Breast epithelium (tissue), 4 donors: ENCODE data around the gene MAP3K14. TPM values are rescaled to one million over a fixed set of nuclear protein-coding genes. Genes with fewer than 3 reads are reported as not detected.

Experiments used
- DNase-seq, 2 donors: peaks; one replicate each; pipeline ENCODE4 v3.0.0-alpha.2; 2019; ENCODE audit warnings: low spot score in 2 of 2
- H3K27ac ChIP-seq, 2 donors: fragments of 200-600 bp; sonication (generic) in 1 of 2; one replicate each; pipeline ENCODE4 v1.5.1; 2016 to 2019; ENCODE audit warnings: mild to moderate bottlenecking in 1 of 2
- H3K27me3 ChIP-seq, 2 donors: fragments of 200-600 bp; sonication (generic) in 1 of 2; one replicate each; pipeline versions ENCODE4 v1.5.1 to v1.6.0; 2017 to 2019; ENCODE audit warnings: control low read depth in 1 of 2, mild to moderate bottlenecking in 1 of 2
- H3K36me3 ChIP-seq: fragments of 200-600 bp; one replicate; pipeline ENCODE4 v1.5.1; 2019
- H3K4me1 ChIP-seq, 2 donors: fragments of 200-600 bp; sonication (generic); one replicate each; pipeline ENCODE4 v1.5.1; 2016 to 2019; ENCODE audit warnings: control low read depth in 1 of 2
- H3K4me3 ChIP-seq, 3 donors: fragments of 200-600 bp; sonication (generic); 1 replicate in 2 of 3; 2 replicates in 1 of 3; pipeline ENCODE4 v1.5.1; 2016 to 2019; ENCODE audit warnings: mild to moderate bottlenecking in 3 of 3, moderate library complexity in 2 of 3
- H3K9me3 ChIP-seq, 2 donors: fragments of 200-600 bp; sonication (generic) in 1 of 2; one replicate each; pipeline ENCODE4 v1.5.1; 2016 to 2019; ENCODE audit warnings: control low read depth in 1 of 2
- POLR2A ChIP-seq: fragments of 450-650 bp; IDR thresholded peaks from one replicate; pipeline ENCODE4 v1.6.1; 2016; ENCODE audit warnings: antibody characterized with exemption, mild to moderate bottlenecking, moderate library complexity
- POLR2AphosphoS5 ChIP-seq, 3 donors: sonication (generic); formaldehyde crosslinking; IDR thresholded peaks; one replicate each; pipeline ENCODE4 v1.6.1; 2017; ENCODE audit warnings: antibody characterized with exemption in 3 of 3
- intact Hi-C: fragments of 100-400 bp; cut with DNase I; formaldehyde crosslinking; loops from one replicate; pipeline ENCODE4 v1.15.1; 2023; ENCODE audit warnings: low total_unique reads
- total RNA-seq, 3 donors: library from RNA; depleted of rRNA; stranded (reverse); fragments of >200 nt; gene quantifications; one replicate each; pipeline ENCODE4 v1.1.0, GENCODE V29; 2016
- TF ChIP-seq, protein P1 (sequence below), 3 donors: fragments of 450-650 bp; IDR thresholded peaks; one replicate each; pipeline ENCODE4 v1.5.1; 2016 to 2017; ENCODE audit warnings: antibody characterized with exemption in 3 of 3, mild to moderate bottlenecking in 3 of 3, moderate library complexity in 3 of 3

MAP3K14 gene
- total RNA-seq, 3 donors from 2014 or later = 4.3 to 12.3 (median 6.9) TPM

GRCh38 chr17:45311760-45312476 is 4.9 kb downstream of the MAP3K14 start:
- peak in 1 of 2 donors; percentile 68 for DNase-seq
- H3K4me1 ChIP-seq = peaks cover 18 to 50% of the 10 kb centered on the region in 2 donors
- intact Hi-C loops = no loop called here
- peak overlapping the region; percentile 81 to 97 for H3K27ac ChIP-seq
- TF ChIP-seq POLR2A (no peak), POLR2AphosphoS5 (IDR thresholded peaks at IDR 0.05) (peak in 1 of 3 donors; percentile 19)
- H3K36me3 ChIP-seq = no peaks in the 10 kb centered on the region
- peak overlapping the region in 2 of 3 donors; percentile 16 to 36 for H3K4me3 ChIP-seq
- no peaks in the 10 kb centered on the region for H3K9me3 ChIP-seq
- H3K27me3 ChIP-seq = no peaks in the 10 kb centered on the region

GRCh38 chr17:45311401-45311759 is 5.4 kb downstream of the MAP3K14 start:
- Histone ChIP-seq H3K9me3 (no peaks in the 10 kb centered on the region), H3K27me3 (no peaks in the 10 kb centered on the region), H3K4me1 (peaks cover 18 to 55% of the 10 kb centered on the region in 2 donors), H3K36me3 (no peaks in the 10 kb centered on the region), H3K4me3 (peak overlapping the region in 1 of 3 donors; percentile 36), H3K27ac (peak overlapping the region; percentile 81 to 97)
- intact Hi-C loops = no loop called here
- no peak for DNase-seq
- TF ChIP-seq, protein P1, sequence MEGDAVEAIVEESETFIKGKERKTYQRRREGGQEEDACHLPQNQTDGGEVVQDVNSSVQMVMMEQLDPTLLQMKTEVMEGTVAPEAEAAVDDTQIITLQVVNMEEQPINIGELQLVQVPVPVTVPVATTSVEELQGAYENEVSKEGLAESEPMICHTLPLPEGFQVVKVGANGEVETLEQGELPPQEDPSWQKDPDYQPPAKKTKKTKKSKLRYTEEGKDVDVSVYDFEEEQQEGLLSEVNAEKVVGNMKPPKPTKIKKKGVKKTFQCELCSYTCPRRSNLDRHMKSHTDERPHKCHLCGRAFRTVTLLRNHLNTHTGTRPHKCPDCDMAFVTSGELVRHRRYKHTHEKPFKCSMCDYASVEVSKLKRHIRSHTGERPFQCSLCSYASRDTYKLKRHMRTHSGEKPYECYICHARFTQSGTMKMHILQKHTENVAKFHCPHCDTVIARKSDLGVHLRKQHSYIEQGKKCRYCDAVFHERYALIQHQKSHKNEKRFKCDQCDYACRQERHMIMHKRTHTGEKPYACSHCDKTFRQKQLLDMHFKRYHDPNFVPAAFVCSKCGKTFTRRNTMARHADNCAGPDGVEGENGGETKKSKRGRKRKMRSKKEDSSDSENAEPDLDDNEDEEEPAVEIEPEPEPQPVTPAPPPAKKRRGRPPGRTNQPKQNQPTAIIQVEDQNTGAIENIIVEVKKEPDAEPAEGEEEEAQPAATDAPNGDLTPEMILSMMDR (IDR thresholded peaks at IDR 0.05) = no peak
- TF ChIP-seq POLR2AphosphoS5 (IDR thresholded peaks at IDR 0.05) = no peak
- TF ChIP-seq POLR2A = no peak

DNA sequence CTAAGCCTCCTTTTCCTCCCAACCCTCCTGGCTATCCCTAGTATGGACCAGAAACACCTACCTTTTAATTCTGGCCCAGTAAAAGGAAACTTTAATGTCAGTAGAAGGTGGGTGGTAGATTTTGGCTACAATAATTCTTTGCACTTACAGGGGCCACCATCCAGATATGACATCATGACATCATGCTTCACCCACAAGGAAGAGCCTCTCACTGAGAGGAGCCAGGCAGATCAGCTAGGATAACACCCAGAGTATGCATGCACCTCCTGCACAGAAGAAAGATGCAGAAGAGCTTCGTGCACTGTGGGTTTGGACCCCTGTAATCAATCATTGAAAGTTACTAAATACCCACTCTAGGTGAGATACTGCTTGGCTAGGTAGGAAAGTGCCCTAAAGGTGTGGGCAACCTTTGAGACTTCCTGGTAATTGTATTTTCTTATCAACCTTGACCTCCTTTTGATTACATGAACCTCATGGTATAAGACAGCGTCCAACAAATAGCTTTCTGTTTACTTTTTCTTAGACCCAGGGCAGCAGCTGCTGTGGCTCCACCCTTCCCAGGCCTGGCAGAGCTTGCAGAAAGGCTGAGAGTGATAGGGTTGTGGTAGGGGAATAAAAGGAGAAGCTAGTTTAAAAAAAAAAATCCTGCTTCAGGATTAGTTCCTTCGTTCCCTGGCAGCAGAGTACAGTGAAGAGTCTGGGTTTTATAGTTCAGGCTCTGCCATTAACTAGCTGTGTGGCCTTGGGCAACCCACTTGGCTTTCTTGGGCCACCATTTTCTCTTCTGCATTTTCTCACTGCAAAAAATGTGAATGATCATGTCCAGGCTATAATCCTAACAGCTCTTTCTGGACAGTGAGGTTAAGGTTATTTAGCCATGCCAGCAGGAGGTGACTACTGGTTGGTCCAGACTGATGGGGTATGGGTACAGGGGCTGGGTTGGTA is 6.2 kb downstream of the MAP3K14 start:
- TF ChIP-seq, protein P1 (IDR thresholded peaks at IDR 0.05) = no peak
- TF ChIP-seq POLR2AphosphoS5 (IDR thresholded peaks at IDR 0.05) (no peak), POLR2A (no peak)
- H3K27ac ChIP-seq = peak overlapping the region; percentile 81 to 97

DNA sequence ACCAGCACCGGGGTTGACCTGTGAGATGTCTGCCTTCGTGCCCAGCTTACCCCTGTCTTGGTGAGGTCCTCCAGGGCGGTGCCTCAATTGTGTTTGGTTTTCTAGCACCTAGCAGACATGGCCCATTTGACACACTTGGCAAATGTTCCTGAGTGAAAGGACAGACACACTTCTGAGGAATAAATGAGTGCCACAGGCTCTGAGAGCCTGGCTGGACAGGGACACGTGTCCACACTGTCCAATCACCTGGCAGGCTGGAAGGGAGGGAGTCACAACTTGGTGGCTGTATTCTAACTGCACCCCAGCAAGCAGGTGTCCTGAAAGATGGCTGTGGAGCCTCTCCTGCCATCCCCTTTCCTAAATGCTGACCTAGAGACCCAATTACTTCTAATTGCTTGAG is 7.4 kb downstream of the MAP3K14 start:
- no peak for DNase-seq
- no peak overlapping the region for H3K4me3 ChIP-seq
- peaks cover 18 to 57% of the 10 kb centered on the region in 2 donors for H3K4me1 ChIP-seq
- H3K27me3 ChIP-seq = no peaks in the 10 kb centered on the region
- no peaks in the 10 kb centered on the region for H3K9me3 ChIP-seq
- no peaks in the 10 kb centered on the region for H3K36me3 ChIP-seq
- intact Hi-C loops = no loop called here
- TF ChIP-seq, protein P1 (IDR thresholded peaks at IDR 0.05) = no peak
- TF ChIP-seq POLR2A (no peak), POLR2AphosphoS5 (IDR thresholded peaks at IDR 0.05) (no peak)
- peak overlapping the region; percentile 30 to 91 for H3K27ac ChIP-seq

More for the DNA sequence above, 6.2 kb downstream of the MAP3K14 start:
- Histone ChIP-seq H3K27me3 (no peaks in the 10 kb centered on the region), H3K4me1 (peaks cover 18 to 62% of the 10 kb centered on the region in 2 donors), H3K36me3 (no peaks in the 10 kb centered on the region), H3K9me3 (no peaks in the 10 kb centered on the region), H3K4me3 (no peak overlapping the region)
- no peak for DNase-seq
- intact Hi-C loops = no loop called here

DNA sequence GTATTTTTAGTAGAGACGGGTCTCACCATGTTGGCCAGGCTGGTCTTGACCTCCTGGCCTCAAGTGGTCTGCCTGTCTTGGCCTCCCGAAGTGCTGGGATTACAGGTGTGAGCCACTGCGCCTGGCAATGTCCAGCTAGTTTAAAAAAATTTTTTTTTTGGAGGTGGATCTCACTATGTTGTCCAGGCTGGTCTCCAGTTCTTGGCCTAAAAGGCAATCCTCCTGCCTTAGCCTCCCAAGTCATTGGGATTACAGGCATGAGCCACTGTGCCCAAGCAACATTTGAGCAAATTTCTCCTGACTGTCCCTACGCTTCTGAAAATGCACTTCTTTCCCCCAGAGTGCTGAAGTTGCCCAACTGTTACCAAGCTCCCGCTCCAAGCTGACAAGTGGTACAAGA is 8.0 kb downstream of the MAP3K14 start:
- no peak for DNase-seq
- intact Hi-C loops = no loop called here
- H3K4me1 ChIP-seq = peaks cover 18 to 52% of the 10 kb centered on the region in 2 donors
- TF ChIP-seq POLR2A (no peak), POLR2AphosphoS5 (IDR thresholded peaks at IDR 0.05) (no peak)
- TF ChIP-seq, protein P1 (IDR thresholded peaks at IDR 0.05) = no peak
- no peak overlapping the region for H3K4me3 ChIP-seq
- no peaks in the 10 kb centered on the region for H3K9me3 ChIP-seq
- no peaks in the 10 kb centered on the region for H3K36me3 ChIP-seq
- no peaks in the 10 kb centered on the region for H3K27me3 ChIP-seq
- peak overlapping the region; percentile 30 to 91 for H3K27ac ChIP-seq
